Stimulated activated CD4-positive, alpha-beta T cell treated with anti-CD3 and anti-CD28 coated beads, TNF-alpha, amount 100 ng/mL, for 4 hours (primary cell): ENCODE data around the gene KCNH5.
"Not testable (repeated sequence)": the region's sequence is repeated elsewhere in the genome, so short reads cannot be mapped to it uniquely, and the experiment has no call there.

ENCODE experiments used
- DNase-seq, 3 experiments: peaks; one replicate each; pipeline ENCODE4 v3.0.0-alpha.2; 2020; ENCODE audit warnings: low read depth in 3 of 3

KCNH5 gene

DNA sequence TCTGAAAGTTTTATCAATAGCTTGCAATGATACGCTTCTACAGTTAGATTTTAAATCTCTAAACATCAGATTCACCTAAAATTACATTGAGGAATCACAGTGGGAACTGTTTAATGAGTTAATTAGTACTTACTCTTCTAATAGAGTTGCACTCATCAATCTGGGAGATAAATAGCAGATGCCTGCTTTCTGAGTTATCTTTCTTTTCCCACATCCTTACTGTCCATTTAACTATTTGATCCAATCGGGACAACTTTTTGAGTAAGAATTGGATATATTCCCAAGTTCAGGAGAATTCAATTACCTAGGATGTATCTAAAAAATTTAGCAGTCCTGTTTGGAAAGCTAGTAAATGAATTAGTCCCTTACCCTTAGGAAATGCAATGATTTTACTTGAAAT is 162.3 kb downstream of the KCNH5 start:
- DNase-seq, result no peak

- no peak for DNase-seq
Observed at GRCh38 chr14:62866376-62866775, 178.9 kb downstream of the KCNH5 start.

DNA sequence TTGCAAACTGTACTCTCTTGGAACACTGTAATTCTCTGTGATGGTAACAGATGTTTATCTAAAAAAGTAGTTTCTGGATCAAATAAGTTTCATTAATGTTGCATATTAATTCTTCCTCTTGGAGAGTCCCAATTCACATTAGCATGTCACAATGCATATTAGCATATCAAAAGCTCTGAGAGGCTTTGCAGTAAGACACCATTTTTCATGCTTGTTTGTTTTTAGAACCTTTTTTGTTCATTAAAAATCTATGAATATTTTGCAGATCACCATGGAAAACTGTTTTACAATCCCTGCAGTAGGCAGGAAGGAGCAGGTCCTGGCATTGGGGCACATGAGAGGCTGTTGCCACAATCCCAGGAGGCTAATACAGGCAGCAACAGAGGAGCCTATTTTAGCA is 180.7 kb downstream of the KCNH5 start:
- no peak for DNase-seq

DNA sequence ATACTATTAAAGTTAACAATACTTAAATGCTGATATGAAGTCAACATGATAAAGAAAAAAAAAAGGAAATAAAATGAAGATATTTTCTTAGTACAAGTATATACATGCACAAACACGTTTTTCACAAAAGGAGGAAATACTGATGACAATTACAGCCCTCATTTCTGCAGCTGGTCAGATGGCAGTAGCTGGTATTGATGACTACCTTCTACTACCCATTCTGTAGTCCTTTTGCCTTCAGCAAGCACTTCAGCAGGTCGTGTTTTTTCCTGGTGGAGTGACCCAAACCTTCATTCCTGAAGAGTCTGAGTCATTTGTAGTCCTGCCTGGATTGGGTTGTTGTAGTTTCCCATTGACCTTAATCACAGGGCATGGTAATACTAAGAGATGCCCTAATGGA is 187.2 kb downstream of the KCNH5 start:
- not testable (repeated sequence) for DNase-seq

DNA sequence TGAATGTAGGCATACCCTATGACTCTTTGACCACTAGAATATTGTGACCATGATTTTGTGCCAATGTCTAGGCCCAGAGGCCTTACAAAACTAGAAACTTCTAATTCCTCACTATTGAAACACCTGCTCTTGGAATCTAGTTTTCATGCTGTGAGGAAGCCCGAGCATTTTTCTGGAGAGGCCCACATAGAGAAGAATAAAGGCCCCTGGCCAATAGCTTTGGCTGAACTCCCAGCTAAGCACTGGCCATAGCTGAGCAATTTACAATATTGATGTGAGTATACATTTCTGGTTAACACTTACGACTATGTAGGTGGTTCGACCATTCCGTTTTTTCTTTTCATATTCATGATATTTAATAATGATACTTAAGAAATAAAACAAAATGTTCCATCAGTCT is 190.3 kb downstream of the KCNH5 start:
- DNase-seq, result no peak

DNA sequence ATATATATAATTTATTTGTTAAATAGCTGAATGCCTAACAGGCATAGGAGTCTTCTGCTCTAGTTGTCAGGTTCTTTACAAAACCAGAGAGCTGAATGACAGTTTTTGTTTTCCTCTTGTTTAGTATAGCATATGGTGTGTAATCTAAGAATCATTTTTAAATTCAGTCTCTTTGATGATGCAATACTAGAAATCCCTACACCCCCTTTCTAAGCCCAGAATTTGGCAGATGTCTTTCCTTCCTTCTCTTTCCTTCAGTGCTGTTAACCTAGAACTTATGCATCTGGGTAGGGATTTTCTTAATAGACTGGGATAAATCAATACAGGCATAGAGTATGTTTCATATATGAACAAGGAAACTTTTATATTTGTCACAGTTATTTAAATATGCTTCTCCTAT is 198.1 kb downstream of the KCNH5 start:
- no peak for DNase-seq

DNA sequence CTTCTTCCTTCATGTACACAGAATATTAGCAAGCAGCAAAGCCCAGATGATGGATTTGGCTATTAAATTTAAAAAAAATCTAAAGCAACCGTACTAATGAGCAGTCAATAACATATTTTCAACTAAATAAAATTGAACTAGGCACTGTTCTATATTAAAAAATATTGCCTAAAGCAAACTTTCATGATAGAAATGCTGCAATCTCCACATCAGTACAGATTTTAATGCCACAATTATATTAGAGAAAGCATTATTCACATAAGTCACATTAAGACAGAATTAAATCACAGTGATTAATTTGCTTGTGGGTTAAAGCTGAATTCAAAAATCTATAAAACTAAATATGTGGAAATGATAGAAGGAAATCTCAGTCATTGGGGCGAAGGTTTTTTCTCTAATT is 200.7 kb downstream of the KCNH5 start:
- no peak for DNase-seq

DNA sequence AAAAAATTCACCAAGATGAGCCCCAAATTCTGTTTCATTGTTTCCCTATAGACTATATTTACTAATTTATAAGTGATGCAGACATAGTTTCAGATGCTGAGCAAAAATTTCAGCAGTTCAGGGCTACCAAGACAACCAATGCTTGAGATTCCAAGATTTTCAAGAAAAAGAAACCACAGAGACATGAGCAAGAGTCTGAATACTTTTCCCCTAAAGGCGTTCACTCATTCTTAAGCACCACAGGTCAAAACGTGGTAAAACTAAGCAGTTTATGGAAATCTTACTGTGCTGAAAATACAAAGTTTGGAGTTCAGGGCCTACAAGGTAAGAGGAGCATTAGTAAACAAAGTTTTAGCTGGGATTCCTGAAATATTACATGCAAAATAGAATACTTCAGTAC is 221.2 kb downstream of the KCNH5 start:
- no peak for DNase-seq

DNA sequence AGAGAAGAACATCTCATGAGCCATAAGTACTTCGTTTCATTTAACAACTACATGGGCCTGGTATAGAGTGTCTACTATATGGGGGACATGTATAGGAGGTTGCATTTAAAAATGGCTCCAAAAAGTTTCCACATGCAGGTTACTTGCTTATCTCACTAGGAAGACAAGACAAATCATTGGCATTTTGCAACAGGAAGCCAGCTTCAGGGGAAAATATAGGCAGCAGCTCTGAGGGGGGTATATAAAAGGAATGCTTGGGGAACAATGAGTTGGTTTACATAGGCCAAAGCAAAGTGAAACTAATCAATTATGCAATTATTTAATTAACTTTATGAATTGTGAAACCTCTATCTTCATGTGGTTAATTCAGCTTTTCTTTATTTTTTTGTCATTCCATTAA is 225.3 kb downstream of the KCNH5 start:
- no peak for DNase-seq

GRCh38 chr14:62807636-62808035 is 237.6 kb downstream of the KCNH5 start:
- DNase-seq, result no peak

GRCh38 chr14:62800577-62800976 is 244.7 kb downstream of the KCNH5 start:
- no peak for DNase-seq

DNA sequence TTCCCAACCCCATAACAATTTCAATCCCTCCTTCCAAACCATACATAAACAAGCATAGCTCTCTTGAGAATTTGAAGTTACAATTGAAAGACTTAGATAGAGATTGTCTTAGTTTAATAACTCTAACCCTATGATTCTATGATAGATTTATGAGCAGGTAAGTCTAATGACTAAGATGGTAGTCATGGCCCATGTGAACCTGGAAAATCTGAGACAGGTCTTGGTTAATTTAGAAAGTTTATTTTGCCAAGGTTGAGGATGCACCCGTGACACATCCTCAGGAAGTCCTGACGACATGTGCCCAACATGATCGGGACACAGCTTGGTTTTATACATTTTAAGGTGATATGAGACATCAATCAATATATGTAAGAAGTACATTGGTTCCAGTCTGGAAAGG is 248.8 kb downstream of the KCNH5 start:
- no peak for DNase-seq

DNA sequence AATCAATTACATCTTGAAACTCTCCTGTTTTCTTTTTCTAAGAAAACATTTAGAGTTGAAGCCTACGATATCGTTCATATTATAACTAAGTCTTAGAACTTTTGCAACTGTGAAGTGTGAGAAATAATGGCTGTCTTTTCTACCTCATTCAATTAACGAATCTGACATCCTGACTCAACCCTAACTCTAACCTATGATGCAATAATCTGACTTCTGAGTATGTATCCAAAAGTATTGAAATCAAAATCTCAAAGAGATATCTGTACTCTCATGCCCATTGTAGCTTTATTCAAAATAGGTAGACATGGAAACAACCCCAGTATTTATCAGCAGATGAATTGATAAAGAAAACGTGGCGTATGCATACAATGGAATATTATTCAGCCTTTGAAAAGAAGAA is 252.7 kb downstream of the KCNH5 start:
- DNase-seq, result no peak

DNA sequence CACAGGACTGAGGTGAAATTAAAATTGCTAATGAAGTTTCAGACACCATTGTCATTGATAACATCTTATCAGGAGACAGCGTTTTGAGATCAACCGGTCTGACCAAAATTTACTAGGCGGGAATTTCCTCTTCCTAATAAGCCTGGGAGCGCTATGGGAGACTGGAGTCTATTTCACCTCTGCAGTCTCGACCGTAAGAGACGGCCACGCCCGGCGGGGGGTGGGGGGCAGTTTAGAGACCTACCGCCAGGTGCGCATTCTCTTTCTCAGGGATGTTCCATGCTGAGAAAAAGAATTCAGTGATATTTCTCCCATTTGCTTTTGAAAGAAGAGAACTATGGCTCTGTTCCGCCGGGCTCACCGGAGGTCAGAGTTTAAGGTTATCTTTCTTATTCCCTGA is 263.9 kb downstream of the KCNH5 start:
- DNase-seq, result not testable (repeated sequence)

DNA sequence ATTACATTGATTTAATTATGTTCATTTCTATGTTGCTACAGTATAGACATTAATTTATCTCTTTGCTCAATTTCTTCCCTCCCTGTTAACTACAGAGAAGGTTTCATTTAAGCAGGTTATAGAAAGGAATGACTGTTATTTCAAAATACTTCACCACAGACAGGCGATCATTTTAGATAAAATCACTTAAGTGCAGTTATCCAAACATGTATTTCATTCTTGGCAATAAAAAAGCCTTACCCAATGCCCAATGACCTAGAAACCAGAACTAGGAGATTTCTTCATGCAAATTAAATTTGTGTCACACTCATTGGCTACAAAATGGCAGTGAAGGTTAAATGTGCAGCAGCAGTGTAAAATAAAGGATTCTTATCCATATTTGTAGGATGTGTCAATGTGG is 266.4 kb downstream of the KCNH5 start:
- no peak for DNase-seq

DNA sequence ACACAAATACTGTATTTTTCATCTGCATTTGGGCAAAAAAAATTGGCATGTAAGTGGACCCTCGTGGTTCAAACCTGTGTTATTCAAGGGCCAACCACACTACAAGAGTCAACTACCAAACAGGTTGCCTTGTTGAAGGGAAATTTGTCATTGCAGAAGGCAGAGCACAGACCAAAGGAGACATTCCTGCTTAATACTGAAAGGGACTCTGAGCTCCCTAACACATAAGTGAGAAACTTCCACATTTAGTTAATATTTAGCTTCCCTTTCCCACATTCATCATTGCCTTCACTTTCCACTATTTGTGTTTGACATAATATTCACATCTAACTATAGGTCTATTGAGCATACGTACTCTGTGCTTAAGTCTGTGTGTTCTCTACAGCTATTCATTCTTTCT is 266.9 kb downstream of the KCNH5 start:
- DNase-seq, result no peak

DNA sequence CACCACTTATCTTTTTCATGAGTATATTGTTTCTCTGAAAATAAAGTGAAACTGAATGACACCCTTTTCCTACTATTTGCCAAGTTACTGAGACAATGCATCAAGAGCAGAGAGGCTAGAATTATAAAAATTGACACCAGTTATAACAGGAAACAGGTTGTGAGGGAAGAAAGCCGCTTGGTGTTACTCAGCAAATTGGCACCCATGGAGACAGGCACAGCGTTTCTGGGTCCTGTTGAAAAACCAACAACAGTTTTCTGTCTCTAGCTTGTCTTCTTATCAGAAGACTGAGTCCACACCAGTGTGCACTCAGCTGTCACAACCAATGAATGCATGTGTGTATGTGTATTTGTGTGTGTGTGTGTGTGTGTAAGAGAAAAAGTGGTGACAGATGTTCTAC is 267.7 kb downstream of the KCNH5 start:
- DNase-seq, result no peak

- no peak for DNase-seq
Observed at GRCh38 chr14:62776300-62776699, 269.0 kb downstream of the KCNH5 start.

GRCh38 chr14:62768753-62769152 is 276.5 kb downstream of the KCNH5 start:
- DNase-seq, result no peak

DNA sequence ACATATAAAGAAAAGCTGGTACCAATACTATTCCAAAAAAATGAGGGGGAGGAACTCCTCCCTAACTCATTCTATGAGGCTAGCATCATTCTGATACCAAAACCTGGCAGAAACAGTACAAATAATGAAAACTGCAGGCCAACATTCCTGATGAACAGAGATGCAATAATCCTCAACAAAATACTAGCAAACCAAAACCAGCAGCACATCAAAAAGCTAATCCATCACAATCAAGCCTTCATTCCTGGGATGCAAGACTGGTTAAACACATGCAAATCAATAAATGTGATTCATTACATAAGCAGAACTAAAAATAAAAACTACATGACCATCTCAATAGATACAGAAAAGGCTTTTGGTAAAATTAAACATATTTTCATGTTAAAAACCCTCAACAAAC is 281.3 kb downstream of the KCNH5 start:
- DNase-seq, result no peak

DNA sequence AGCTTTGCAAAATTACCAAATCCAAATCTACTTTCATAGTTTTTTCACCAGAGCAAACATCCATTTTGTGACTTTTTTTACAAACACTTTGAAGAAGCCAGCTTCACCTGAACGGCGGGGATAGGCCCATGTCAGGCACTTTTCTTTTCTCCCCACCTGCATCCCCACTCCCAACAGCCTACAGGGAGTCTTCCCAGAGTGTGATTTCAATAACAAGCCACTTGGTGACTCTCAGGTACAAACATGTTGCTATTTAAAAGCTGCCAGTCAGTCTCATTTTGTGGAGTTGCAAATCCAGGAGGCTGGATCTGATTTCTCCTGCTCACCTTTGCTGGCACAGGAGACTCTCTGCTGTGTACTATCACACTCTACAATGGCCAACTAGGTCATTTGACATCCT is 285.5 kb downstream of the KCNH5 start:
- DNase-seq, result no peak

DNA sequence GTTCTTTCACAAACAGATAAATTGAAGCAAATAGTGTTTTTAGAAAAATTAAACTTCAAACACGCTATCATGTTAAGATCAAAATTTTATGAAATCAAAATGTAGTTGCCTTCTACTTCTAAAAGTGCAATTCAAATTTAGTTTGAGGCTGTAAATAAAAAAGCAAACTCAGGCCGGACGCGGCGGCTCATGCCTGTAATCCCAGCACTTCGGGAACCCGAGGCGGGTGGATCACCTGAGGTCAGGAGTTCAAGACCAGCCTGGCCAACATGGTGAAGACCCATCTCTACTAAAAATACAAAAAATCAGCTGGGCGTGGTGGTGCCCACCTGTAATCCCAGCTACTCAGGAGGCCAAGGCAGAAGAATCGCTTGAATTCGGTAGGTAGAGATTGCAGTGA is 298.4 kb downstream of the KCNH5 start:
- not testable (repeated sequence) for DNase-seq

DNA sequence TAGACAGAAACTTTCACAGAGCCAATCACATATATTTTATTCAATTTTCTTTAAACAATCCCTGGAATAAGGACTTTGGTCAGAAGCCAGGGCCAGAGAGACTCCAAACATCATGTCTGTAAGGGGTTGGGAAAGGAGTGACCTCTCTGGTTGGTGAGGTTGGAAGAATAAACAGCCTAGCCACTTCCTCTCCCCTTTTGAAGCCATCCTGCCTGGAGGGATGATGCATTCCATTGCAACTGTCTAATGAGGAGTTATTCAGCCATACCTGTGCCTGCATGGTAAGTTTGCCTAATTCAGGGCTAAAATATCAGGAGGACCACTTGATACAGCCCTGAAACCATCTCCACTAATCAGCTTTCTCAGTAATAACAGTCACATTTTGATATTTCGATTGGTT is 299.8 kb downstream of the KCNH5 start:
- DNase-seq, result no peak

DNA sequence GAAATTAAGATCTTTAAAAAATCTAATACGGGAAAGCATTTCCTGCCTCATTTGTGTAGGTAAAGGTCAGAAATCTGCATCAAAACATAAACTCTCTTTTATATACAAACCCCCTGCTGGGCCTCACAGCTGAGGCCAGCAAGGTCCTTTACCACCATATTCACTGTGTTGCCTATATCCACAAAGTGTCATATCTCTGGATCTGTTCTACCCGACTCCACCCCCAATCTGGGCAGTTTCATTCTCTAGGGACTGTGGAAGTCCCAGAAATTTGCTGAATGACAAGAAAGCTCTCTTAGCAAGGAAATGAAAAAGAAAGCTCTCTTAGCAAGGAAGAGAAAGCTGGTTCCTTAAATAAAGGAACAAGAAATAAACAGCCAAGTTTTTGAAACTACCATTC is 301.7 kb downstream of the KCNH5 start:
- DNase-seq, result no peak

GRCh38 chr14:62743118-62743517 is 302.1 kb downstream of the KCNH5 start:
- DNase-seq, result no peak
